Loucy (cell line): ENCODE data around the gene MCM5.

Experiments
- H2AFZ ChIP-seq: fragments of 200-600 bp; sonication (generic); 2 replicates; pipeline ENCODE4 v1.6.0; 2016; ENCODE audit warnings: antibody characterized with exemption, mild to moderate bottlenecking, low read length, moderate library complexity
- H3F3A ChIP-seq: fragments of 200-600 bp; 2 replicates; pipeline ENCODE4 v1.6.0; 2016; ENCODE audit warnings: antibody characterized with exemption, low read depth, mild to moderate bottlenecking
- H3K27me3 ChIP-seq: fragments of 200-600 bp; sonication (generic); 2 replicates; pipeline ENCODE4 v1.6.1; 2014; ENCODE audit warnings: low read length, mild to moderate bottlenecking; ENCODE audit not compliant: insufficient read depth, poor library complexity, severe bottlenecking
- H3K36me3 ChIP-seq: fragments of 200-600 bp; sonication (generic); 2 replicates; pipeline ENCODE4 v1.6.1; 2016; ENCODE audit warnings: low read length; ENCODE audit not compliant: insufficient read depth
- H3K4me1 ChIP-seq: fragments of 200-600 bp; sonication (generic); 2 replicates; pipeline ENCODE4 v1.5.1; 2014; ENCODE audit warnings: low read length, mild to moderate bottlenecking; ENCODE audit not compliant: insufficient read depth, poor library complexity, severe bottlenecking
- H3K4me2 ChIP-seq: fragments of 200-600 bp; sonication (generic); 2 replicates; pipeline ENCODE4 v1.6.0; 2014; ENCODE audit warnings: antibody characterized with exemption, low read length, low read depth, mild to moderate bottlenecking; ENCODE audit not compliant: poor library complexity, severe bottlenecking
- H3K4me3 ChIP-seq: fragments of 200-600 bp; sonication (generic); 2 replicates; pipeline ENCODE4 v1.5.1; 2014; ENCODE audit warnings: low read length, mild to moderate bottlenecking, mixed read lengths; ENCODE audit not compliant: poor library complexity, severe bottlenecking
- H3K79me2 ChIP-seq: fragments of 200-600 bp; sonication (generic); 2 replicates; pipeline ENCODE4 v1.6.1; 2014; ENCODE audit warnings: low read length; ENCODE audit not compliant: insufficient read depth
- H3K9ac ChIP-seq: fragments of 200-600 bp; sonication (generic); 2 replicates; pipeline ENCODE4 v1.6.0; 2014; ENCODE audit warnings: mild to moderate bottlenecking, low read depth, low read length, moderate library complexity; ENCODE audit not compliant: poor library complexity, severe bottlenecking
- H3K9me2 ChIP-seq: fragments of 200-600 bp; sonication (generic); replicated peaks from 2 replicates; pipeline ENCODE4 v1.6.1; 2016; ENCODE audit warnings: low read depth, low read length, mixed read lengths
- H3K9me3 ChIP-seq: fragments of 200-600 bp; sonication (generic); 2 replicates; pipeline ENCODE4 v1.6.1; 2014; ENCODE audit warnings: mild to moderate bottlenecking, antibody characterized with exemption, low read length, low read depth; ENCODE audit not compliant: insufficient read depth
- H4K20me1 ChIP-seq: fragments of 200-600 bp; sonication (generic); 2 replicates; pipeline ENCODE4 v1.6.0; 2014; ENCODE audit warnings: antibody characterized with exemption, low read length, mild to moderate bottlenecking; ENCODE audit not compliant: insufficient read depth, poor library complexity, severe bottlenecking
- EZH2phosphoT487 ChIP-seq: fragments of 200-600 bp; IDR thresholded peaks from 2 replicates; pipeline ENCODE4 v1.6.1; 2018; ENCODE audit warnings: antibody characterized with exemption, mild to moderate bottlenecking, moderate library complexity, borderline replicate concordance
- TF ChIP-seq, protein P1 (sequence below): fragments of 200-600 bp; sonication (generic); conservative IDR thresholded peaks from 2 replicates; pipeline ENCODE4 v1.5.1; 2014; ENCODE audit warnings: mild to moderate bottlenecking, antibody characterized with exemption, low read length

Gene MCM5

DNA sequence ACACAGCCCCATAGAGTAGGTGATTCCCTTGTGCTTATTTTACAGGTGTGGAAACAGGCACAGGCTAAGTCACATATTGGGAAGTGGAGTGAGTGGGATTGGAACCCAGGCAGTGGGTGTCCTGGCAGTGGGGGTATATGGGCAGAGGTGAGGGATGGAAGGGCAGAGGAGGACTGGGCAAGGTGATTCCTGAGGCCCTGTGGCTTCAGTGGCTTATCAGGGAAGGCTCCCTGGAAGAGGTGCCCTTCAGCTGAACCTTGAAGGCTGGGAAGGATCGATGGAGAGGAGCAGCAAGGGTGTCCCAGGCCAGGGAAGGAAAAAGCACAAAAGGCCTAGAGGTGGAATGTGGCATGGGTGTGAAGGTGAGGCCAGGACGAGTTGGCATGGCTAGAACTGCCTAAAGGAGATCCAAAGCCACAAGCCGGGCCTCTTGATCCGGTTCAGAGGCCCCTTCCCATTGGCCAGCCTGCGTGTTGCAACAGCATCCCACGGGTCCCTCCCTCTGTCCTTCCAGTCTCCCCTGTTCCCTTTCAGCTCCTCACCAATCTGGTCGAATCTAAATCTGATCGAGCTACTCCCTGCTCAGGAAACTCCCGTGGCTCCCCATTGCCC is 41.7 kb downstream of the MCM5 start:
- Histone ChIP-seq H3K27me3 (no peaks in the 10 kb centered on the region), H3F3A (no peaks in the 10 kb centered on the region), H3K79me2 (no peaks in the 10 kb centered on the region), H3K36me3 (no peaks in the 10 kb centered on the region; the same call in 1 of the 2 replicates), H3K9me2 (no peaks in the 10 kb centered on the region), H2AFZ (no peak overlapping the region), H3K4me2 (no peak overlapping the region), H3K9me3 (no peaks in the 10 kb centered on the region), H3K4me1 (peaks cover 9% of the 10 kb centered on the region), H3K9ac (no peak overlapping the region), H3K4me3 (no peak overlapping the region), H4K20me1 (no peaks in the 10 kb centered on the region)
- TF ChIP-seq, protein P1, sequence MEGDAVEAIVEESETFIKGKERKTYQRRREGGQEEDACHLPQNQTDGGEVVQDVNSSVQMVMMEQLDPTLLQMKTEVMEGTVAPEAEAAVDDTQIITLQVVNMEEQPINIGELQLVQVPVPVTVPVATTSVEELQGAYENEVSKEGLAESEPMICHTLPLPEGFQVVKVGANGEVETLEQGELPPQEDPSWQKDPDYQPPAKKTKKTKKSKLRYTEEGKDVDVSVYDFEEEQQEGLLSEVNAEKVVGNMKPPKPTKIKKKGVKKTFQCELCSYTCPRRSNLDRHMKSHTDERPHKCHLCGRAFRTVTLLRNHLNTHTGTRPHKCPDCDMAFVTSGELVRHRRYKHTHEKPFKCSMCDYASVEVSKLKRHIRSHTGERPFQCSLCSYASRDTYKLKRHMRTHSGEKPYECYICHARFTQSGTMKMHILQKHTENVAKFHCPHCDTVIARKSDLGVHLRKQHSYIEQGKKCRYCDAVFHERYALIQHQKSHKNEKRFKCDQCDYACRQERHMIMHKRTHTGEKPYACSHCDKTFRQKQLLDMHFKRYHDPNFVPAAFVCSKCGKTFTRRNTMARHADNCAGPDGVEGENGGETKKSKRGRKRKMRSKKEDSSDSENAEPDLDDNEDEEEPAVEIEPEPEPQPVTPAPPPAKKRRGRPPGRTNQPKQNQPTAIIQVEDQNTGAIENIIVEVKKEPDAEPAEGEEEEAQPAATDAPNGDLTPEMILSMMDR: no peak
- no peak for TF ChIP-seq EZH2phosphoT487

DNA sequence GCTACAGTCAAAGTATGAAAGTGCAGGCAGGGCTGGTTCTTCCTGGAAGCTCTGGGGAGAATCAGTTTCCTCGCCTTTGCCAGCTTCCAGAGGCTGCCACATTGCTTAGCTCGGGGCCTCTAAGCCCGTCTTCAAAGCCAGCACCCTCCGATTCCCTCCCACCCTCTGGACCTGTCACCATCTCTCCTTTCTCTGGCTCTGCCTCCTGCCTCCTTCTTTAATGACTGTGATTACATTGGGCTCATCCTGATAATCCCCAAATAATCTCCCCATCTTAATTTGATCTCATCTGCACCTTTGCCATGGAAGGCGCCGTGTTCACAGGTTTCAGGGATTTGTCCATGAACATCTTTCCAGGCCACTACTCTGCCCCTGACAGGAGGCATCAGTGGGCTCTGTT is 42.5 kb downstream of the MCM5 start:
- H3K4me1 ChIP-seq: peaks cover 9% of the 10 kb centered on the region
- no peaks in the 10 kb centered on the region; the same call in 1 of the 2 replicates for H3K36me3 ChIP-seq
- no peak overlapping the region for H3K9ac ChIP-seq
- no peaks in the 10 kb centered on the region for H3F3A ChIP-seq
- H3K79me2 ChIP-seq: no peaks in the 10 kb centered on the region
- no peak overlapping the region for H2AFZ ChIP-seq
- H3K27me3 ChIP-seq: no peaks in the 10 kb centered on the region
- no peak overlapping the region for H3K4me2 ChIP-seq
- H3K9me2 ChIP-seq: no peaks in the 10 kb centered on the region
- H4K20me1 ChIP-seq: no peaks in the 10 kb centered on the region
- H3K9me3 ChIP-seq: no peaks in the 10 kb centered on the region
- TF ChIP-seq, protein P1: no peak
- no peak for TF ChIP-seq EZH2phosphoT487
- no peak overlapping the region for H3K4me3 ChIP-seq

DNA sequence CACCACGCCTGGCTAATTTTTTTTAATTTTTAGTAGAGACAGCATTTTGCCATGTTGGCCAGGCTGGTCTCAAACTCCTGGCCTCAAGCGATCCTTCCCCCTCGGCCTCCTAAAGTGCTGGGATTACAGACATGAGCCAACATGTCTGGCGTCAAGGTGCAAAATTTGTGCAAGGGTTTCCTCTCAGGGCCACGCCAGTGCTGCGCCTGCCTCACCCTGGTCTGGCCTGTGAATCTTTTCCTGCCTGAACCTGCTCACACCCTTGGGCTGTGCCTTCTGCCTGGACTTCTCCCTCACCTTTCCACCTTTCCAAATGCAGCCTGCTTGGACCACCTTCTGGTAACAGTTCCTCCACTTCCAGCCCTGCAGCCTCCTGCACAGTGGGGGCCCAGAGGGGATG is 43.4 kb downstream of the MCM5 start:
- peaks cover 9% of the 10 kb centered on the region for H3K4me1 ChIP-seq
- H3F3A ChIP-seq: no peaks in the 10 kb centered on the region
- H4K20me1 ChIP-seq: no peaks in the 10 kb centered on the region
- no peaks in the 10 kb centered on the region for H3K27me3 ChIP-seq
- no peaks in the 10 kb centered on the region for H3K9me2 ChIP-seq
- TF ChIP-seq, protein P1: no peak
- TF ChIP-seq EZH2phosphoT487: no peak
- H3K79me2 ChIP-seq: no peaks in the 10 kb centered on the region
- H3K36me3 ChIP-seq: peaks cover under 1% of the 10 kb centered on the region; the same call in 1 of the 2 replicates
- H3K4me3 ChIP-seq: no peak overlapping the region
- peak overlapping the region; percentile 30 for H3K9ac ChIP-seq
- H2AFZ ChIP-seq: no peak overlapping the region
- no peaks in the 10 kb centered on the region for H3K9me3 ChIP-seq
- no peak overlapping the region for H3K4me2 ChIP-seq
